Measurements from ENCODE around the gene NLRP12.
A peak's percentile ranks its signal among the peaks of the same experiment; 100 is the strongest.
"Not testable (repeated sequence)": the region's sequence is repeated elsewhere in the genome, so short reads cannot be mapped to it uniquely, and the experiment has no call there.

NLRP12 gene

GRCh38 chr19:53865918-53866864 lies 42.1 kb upstream of the NLRP12 start:
- TF ChIP-seq POLR2A (IDR thresholded peaks at IDR 0.05; ENCODE audit: low read depth, low read length) (no peak), POLR2AphosphoS5 (IDR thresholded peaks at IDR 0.05; ENCODE audit: low read depth, low read length) (no peak), TAF1 (IDR thresholded peaks at IDR 0.05; ENCODE audit: borderline replicate concordance, low read depth, low read length) (no peak)
- FAIRE-seq, result no peak

GRCh38 chr19:53865523-53865917 lies 41.4 kb upstream of the NLRP12 start:
- FAIRE-seq, result no peak

More at GRCh38 chr19:53865918-53866864, 42.1 kb upstream of the NLRP12 start:
- peak; percentile 58 for DNase-seq (ENCODE audit: insufficient read length)

GRCh38 chr19:53864308-53864836 lies 40.3 kb upstream of the NLRP12 start:
- TF ChIP-seq TAF1 (IDR thresholded peaks at IDR 0.05; ENCODE audit: borderline replicate concordance, low read depth, low read length) (no peak), POLR2A (IDR thresholded peaks at IDR 0.05; ENCODE audit: low read depth, low read length) (no peak)
- DNase-seq (ENCODE audit: insufficient read length) (no peak), FAIRE-seq (no peak)

More at GRCh38 chr19:53865523-53865917, 41.4 kb upstream of the NLRP12 start:
- DNase-seq (ENCODE audit: insufficient read length), result no peak
- TF ChIP-seq POLR2AphosphoS5 (IDR thresholded peaks at IDR 0.05; ENCODE audit: low read depth, low read length), result no peak
- no peak for TF ChIP-seq TAF1 (IDR thresholded peaks at IDR 0.05; ENCODE audit: borderline replicate concordance, low read depth, low read length)
- no peak for TF ChIP-seq POLR2A (IDR thresholded peaks at IDR 0.05; ENCODE audit: low read depth, low read length)

- DNase-seq (ENCODE audit: insufficient read length) (no peak), FAIRE-seq (no peak)
- TF ChIP-seq POLR2AphosphoS5 (IDR thresholded peaks at IDR 0.05; ENCODE audit: low read depth, low read length), result no peak
- TF ChIP-seq POLR2A (IDR thresholded peaks at IDR 0.05; ENCODE audit: low read depth, low read length), result no peak
- no peak for TF ChIP-seq TAF1 (IDR thresholded peaks at IDR 0.05; ENCODE audit: borderline replicate concordance, low read depth, low read length)
Measured at GRCh38 chr19:53853707-53854106, 29.6 kb upstream of the NLRP12 start.

GRCh38 chr19:53849237-53849676 lies 25.1 kb upstream of the NLRP12 start:
- FAIRE-seq (no peak), DNase-seq (ENCODE audit: insufficient read length) (no peak)

GRCh38 chr19:53847555-53847954 lies 23.4 kb upstream of the NLRP12 start:
- no peak for FAIRE-seq
- no peak for TF ChIP-seq POLR2AphosphoS5 (IDR thresholded peaks at IDR 0.05; ENCODE audit: low read depth, low read length)
- TF ChIP-seq TAF1 (IDR thresholded peaks at IDR 0.05; ENCODE audit: borderline replicate concordance, low read depth, low read length), result no peak
- TF ChIP-seq POLR2A (IDR thresholded peaks at IDR 0.05; ENCODE audit: low read depth, low read length), result no peak
- no peak for DNase-seq (ENCODE audit: insufficient read length)

More at GRCh38 chr19:53849237-53849676, 25.1 kb upstream of the NLRP12 start:
- TF ChIP-seq POLR2A (IDR thresholded peaks at IDR 0.05; ENCODE audit: low read depth, low read length) (no peak), TAF1 (IDR thresholded peaks at IDR 0.05; ENCODE audit: borderline replicate concordance, low read depth, low read length) (no peak), POLR2AphosphoS5 (IDR thresholded peaks at IDR 0.05; ENCODE audit: low read depth, low read length) (no peak)

GRCh38 chr19:53844849-53845246 lies 20.7 kb upstream of the NLRP12 start:
- TF ChIP-seq POLR2AphosphoS5 (IDR thresholded peaks at IDR 0.05; ENCODE audit: low read depth, low read length) (no peak), POLR2A (IDR thresholded peaks at IDR 0.05; ENCODE audit: low read depth, low read length) (no peak), TAF1 (IDR thresholded peaks at IDR 0.05; ENCODE audit: borderline replicate concordance, low read depth, low read length) (no peak)
- no peak for FAIRE-seq
- no peak for DNase-seq (ENCODE audit: insufficient read length)

GRCh38 chr19:53840914-53841313 lies 16.8 kb upstream of the NLRP12 start:
- DNase-seq (ENCODE audit: insufficient read length); FAIRE-seq: not testable (repeated sequence)

- not testable (repeated sequence) for FAIRE-seq; DNase-seq (ENCODE audit: insufficient read length)
Measured at GRCh38 chr19:53840241-53840640, 16.1 kb upstream of the NLRP12 start.

GRCh38 chr19:53838446-53838845 lies 14.3 kb upstream of the NLRP12 start:
- not testable (repeated sequence) for DNase-seq (ENCODE audit: insufficient read length); FAIRE-seq

- not testable (repeated sequence) for DNase-seq (ENCODE audit: insufficient read length); FAIRE-seq
Measured at GRCh38 chr19:53832861-53833260, 8.7 kb upstream of the NLRP12 start.

- DNase-seq (ENCODE audit: insufficient read length) (no peak), FAIRE-seq (no peak)
- no peak for TF ChIP-seq POLR2A (IDR thresholded peaks at IDR 0.05; ENCODE audit: low read depth, low read length)
- TF ChIP-seq TAF1 (IDR thresholded peaks at IDR 0.05; ENCODE audit: borderline replicate concordance, low read depth, low read length), result no peak
- no peak for TF ChIP-seq POLR2AphosphoS5 (IDR thresholded peaks at IDR 0.05; ENCODE audit: low read depth, low read length)
Measured at GRCh38 chr19:53828531-53828930, 4.4 kb upstream of the NLRP12 start.

GRCh38 chr19:53826876-53827275 lies 2.8 kb upstream of the NLRP12 start:
- DNase-seq (ENCODE audit: insufficient read length) (no peak), FAIRE-seq (no peak)
- TF ChIP-seq POLR2A (IDR thresholded peaks at IDR 0.05; ENCODE audit: low read depth, low read length), result no peak
- no peak for TF ChIP-seq TAF1 (IDR thresholded peaks at IDR 0.05; ENCODE audit: borderline replicate concordance, low read depth, low read length)
- no peak for TF ChIP-seq POLR2AphosphoS5 (IDR thresholded peaks at IDR 0.05; ENCODE audit: low read depth, low read length)
